Endodermal cell (in vitro differentiated cells): Measurements from ENCODE around the gene PWWP2B. TPM values are rescaled to one million over a fixed set of nuclear protein-coding genes. Genes with fewer than 3 reads are reported as not detected.

Experiments
- DNase-seq: peaks from one replicate; pipeline ENCODE4 v3.0.0-alpha.2; 2017
- H3K27ac ChIP-seq: 2 replicates; pipeline ENCODE4 v1.5.1; 2013; ENCODE audit warnings: mild to moderate bottlenecking, low read depth, low read length, moderate library complexity
- H3K27me3 ChIP-seq: 2 replicates; pipeline ENCODE4 v1.6.1; 2013; ENCODE audit warnings: mild to moderate bottlenecking, low read length, moderate library complexity; ENCODE audit not compliant: insufficient read depth, control insufficient read depth, poor library complexity, severe bottlenecking
- H3K36me3 ChIP-seq: 2 replicates; pipeline ENCODE4 v1.7.0; 2013; ENCODE audit warnings: mild to moderate bottlenecking, low read length, moderate library complexity; ENCODE audit not compliant: control insufficient read depth, insufficient read depth
- H3K4me1 ChIP-seq: one replicate; pipeline ENCODE4 v1.7.0; 2013; ENCODE audit warnings: low read length; ENCODE audit not compliant: control insufficient read depth, insufficient read depth
- H3K4me3 ChIP-seq: 2 replicates; pipeline ENCODE4 v1.5.1; 2013; ENCODE audit warnings: mild to moderate bottlenecking, low read length, moderate library complexity
- H3K9ac ChIP-seq: 2 replicates; pipeline ENCODE4 v1.6.1; 2013; ENCODE audit warnings: mild to moderate bottlenecking, low read length, moderate library complexity; ENCODE audit not compliant: poor library complexity, severe bottlenecking; ENCODE audit errors: extremely low read depth
- H3K9me3 ChIP-seq: 2 replicates; pipeline ENCODE4 v1.6.1; 2013; ENCODE audit warnings: mild to moderate bottlenecking, low read length, moderate library complexity; ENCODE audit not compliant: control insufficient read depth
- H3K27ac Mint-ChIP-seq: 2 replicates; pipeline ENCODE4 v1.8.0; 2020; ENCODE audit warnings: mixed read lengths
- H3K27me3 Mint-ChIP-seq: 2 replicates; pipeline ENCODE4 v1.8.0; 2021; ENCODE audit warnings: mild to moderate bottlenecking, mixed read lengths; ENCODE audit not compliant: insufficient read depth
- H3K36me3 Mint-ChIP-seq: 2 replicates; pipeline ENCODE4 v1.8.0; 2020; ENCODE audit warnings: low read depth, mixed read lengths
- H3K4me1 Mint-ChIP-seq: 2 replicates; pipeline ENCODE4 v1.8.0; 2020; ENCODE audit warnings: mixed read lengths
- H3K4me3 Mint-ChIP-seq: 2 replicates; pipeline ENCODE4 v1.8.0; 2020; ENCODE audit warnings: mild to moderate bottlenecking, moderate library complexity, mixed read lengths
- H3K9me3 Mint-ChIP-seq: 2 replicates; pipeline ENCODE4 v1.8.0; 2020; ENCODE audit warnings: mild to moderate bottlenecking, mixed read lengths
- CTCF ChIP-seq: fragments of 200-600 bp; sonication (generic); conservative IDR thresholded peaks from 2 replicates; pipeline ENCODE4 v1.5.0; 2021; ENCODE audit warnings: antibody characterized with exemption, mild to moderate bottlenecking
- WGBS, 2 experiments: methylation state at CpG; one replicate each; pipeline versions ENCODE4 v1.1.5 to v1.1.7; 2013; ENCODE audit warnings: missing lambda C conversion rate in 2 of 2, mixed read lengths in 1 of 2; ENCODE audit not compliant: insufficient coverage in 1 of 2, insufficient read length in 1 of 2; 5-methylcytosine and 5-hydroxymethylcytosine counted together
- total RNA-seq, 2 donors: library from RNA; stranded (reverse); fragmentation: NEBNext Ultra II Directional in 1 of 2; extraction: Animal tissue kit (Norgen Biotek cat#: 25700) in 1 of 2; gene quantifications; 2 replicates in 1 of 2; 3 replicates in 1 of 2; pipeline ENCODE4 v1.2.1, GENCODE V29; 2021

The PWWP2B gene
- total RNA-seq, 2 donors from 2014 or later, result 11.4 to 13.9 TPM

DNA sequence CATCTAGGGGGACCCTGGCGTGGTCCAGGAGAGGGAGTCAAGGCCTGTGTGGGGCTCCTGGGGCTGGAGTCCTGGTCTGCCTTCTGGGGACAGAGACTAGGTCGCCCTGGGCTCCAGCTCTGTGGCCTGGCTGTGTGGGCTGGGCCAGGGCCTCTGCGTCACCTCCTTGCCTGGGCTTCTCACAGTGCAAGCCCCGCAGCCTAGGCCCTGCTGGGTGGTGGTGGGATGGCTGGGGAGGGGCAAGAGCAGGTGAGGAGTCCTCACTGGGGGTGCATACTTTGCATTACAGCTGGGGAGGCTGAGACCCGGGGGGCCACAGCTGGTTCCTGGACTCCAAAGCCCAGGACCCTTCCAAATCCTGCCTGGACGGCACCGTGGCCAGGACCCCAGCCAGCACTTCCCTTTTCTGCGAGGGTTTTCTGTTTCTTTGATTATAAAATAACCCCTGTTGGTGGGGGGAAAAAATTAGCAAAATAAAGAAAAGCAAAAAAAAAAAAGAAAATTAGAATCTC, 23.5 kb downstream of the PWWP2B start:
- no peak overlapping the region for H3K27ac Mint-ChIP-seq
- Histone ChIP-seq H3K27me3 (no peaks in the 10 kb centered on the region), H3K27ac (no peak overlapping the region), H3K4me1 (peaks cover 11% of the 10 kb centered on the region), H3K9me3 (no peaks in the 10 kb centered on the region), H3K4me3 (no peak overlapping the region), H3K9ac (no peak overlapping the region), H3K36me3 (no peaks in the 10 kb centered on the region)
- WGBS, 2 experiments, result 44 to 71% methylated on average over 2 to 8 of the region's 8 CpGs
- no peaks in the 10 kb centered on the region for H3K27me3 Mint-ChIP-seq
- H3K4me3 Mint-ChIP-seq, result no peak overlapping the region
- peak; percentile 79 for DNase-seq
- H3K9me3 Mint-ChIP-seq, result no peaks in the 10 kb centered on the region
- H3K4me1 Mint-ChIP-seq, result peaks cover 13% of the 10 kb centered on the region
- peaks cover 2% of the 10 kb centered on the region for H3K36me3 Mint-ChIP-seq
- TF ChIP-seq CTCF, result no peak

DNA sequence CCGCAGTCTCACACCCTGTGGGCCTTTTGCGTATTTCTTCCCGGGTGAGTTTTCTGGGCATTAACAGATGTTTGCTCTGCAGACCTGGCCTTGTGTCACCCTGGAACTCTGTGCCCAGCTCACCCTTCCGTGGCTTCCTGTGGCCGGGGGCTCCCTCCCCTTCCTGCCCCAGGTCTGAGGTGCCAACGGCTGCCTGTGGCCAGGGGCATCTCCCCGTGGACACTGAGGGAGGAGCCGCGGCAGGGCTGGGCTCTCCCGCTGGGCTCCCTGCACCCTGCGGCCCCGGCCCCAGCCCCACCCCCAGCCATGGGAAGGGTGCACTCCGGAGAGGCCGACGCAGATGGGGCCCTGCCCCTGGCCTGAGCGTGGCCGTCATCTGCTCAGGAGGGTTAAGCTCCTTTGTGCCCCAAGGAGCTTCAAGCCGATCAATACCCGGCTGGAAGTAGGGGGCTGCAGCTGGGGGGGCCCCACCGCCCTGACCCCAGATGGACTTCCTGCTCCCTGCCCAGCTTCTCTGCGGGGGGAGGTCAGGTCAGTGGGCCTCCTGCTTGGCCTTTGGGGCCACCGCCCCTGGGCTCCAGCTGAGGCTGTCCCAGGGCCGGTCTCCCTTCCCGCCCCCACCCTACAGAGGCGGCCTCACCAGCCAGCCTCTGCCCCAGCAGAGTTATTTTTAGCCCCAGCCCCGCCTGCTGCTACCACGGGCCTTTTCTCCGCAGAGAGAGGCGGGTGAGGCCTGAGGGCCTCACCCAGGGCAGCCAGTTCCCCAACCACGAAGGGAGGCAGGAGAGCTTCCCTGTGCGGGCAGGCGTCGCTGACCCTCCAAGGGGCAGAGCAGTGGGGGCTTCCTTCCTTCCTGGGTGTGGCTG, 24.2 kb downstream of the PWWP2B start:
- WGBS, 2 experiments, result 77 to 79% methylated on average over 11 to 33 of the region's 33 CpGs
- H3K4me1 ChIP-seq, result peaks cover 11% of the 10 kb centered on the region
- Mint-ChIP-seq H3K27me3 (no peaks in the 10 kb centered on the region), H3K27ac (peak overlapping the region; percentile 13), H3K36me3 (no peaks in the 10 kb centered on the region), H3K4me3 (no peak overlapping the region), H3K4me1 (peaks cover 13% of the 10 kb centered on the region), H3K9me3 (no peaks in the 10 kb centered on the region)
- TF ChIP-seq CTCF, result no peak
- no peak overlapping the region for H3K4me3 ChIP-seq
- no peak for DNase-seq
- H3K36me3 ChIP-seq, result no peaks in the 10 kb centered on the region
- no peaks in the 10 kb centered on the region for H3K9me3 ChIP-seq
- H3K27ac ChIP-seq, result peak overlapping the region; percentile 73
- H3K9ac ChIP-seq, result no peak overlapping the region
- no peaks in the 10 kb centered on the region for H3K27me3 ChIP-seq

DNA sequence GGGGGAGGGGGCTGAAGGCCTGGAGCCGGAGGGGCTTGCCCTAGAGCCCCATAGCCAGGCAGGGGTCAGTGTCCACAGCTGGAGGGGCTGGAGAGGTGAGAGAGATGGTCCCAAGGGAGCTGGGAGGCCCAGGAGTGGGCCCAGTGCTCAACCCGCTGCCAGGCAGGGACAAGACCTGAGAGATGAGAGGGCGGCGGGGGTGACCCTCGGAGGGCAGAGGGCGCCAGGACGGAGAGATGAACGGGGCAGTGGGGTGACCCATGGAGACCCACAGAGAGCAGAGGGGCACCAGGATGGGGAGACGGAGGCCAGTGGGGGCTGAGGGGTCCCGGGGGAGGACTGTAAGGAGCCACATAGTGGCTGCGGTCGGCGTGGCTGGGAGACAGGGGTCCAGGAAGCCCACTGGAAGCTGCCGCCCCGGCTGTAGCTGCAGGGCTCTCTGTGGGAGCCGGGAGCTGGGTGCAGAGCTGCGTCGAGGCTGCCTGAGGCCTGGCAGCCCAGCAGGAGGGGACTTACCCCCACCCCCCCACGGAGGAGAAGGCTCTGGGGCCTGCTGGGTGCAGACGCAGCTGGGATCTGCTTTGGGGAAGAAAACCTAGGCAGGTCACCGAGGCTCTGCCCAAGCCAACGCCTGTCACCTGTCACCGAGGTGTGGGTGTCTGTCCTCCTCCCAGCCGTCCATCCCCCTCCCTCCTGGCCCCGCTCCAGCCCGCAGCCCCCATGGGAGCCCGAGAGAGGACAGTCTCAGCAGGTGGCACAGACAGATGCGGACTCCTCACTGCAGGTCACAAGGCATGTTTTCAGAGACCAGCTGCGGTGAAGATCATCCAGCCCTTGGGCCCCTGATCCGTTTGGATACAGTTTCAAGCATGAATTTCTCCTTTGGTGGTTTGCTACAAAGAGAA, 25.1 kb downstream of the PWWP2B start:
- Histone ChIP-seq H3K9me3 (no peaks in the 10 kb centered on the region), H3K4me3 (no peak overlapping the region), H3K4me1 (peaks cover 11% of the 10 kb centered on the region), H3K36me3 (no peaks in the 10 kb centered on the region), H3K27ac (peak overlapping the region; percentile 73), H3K9ac (no peak overlapping the region), H3K27me3 (no peaks in the 10 kb centered on the region)
- Mint-ChIP-seq H3K27ac (peak overlapping the region; percentile 13), H3K9me3 (no peaks in the 10 kb centered on the region), H3K36me3 (no peaks in the 10 kb centered on the region), H3K27me3 (no peaks in the 10 kb centered on the region), H3K4me3 (no peak overlapping the region), H3K4me1 (peaks cover 13% of the 10 kb centered on the region)
- no peak for TF ChIP-seq CTCF
- DNase-seq, result no peak
- 88 to 91% methylated on average over 13 to 29 of the region's 30 CpGs for WGBS, 2 experiments
